Fibroblast of mammary gland (primary cell): ENCODE measurements around the gene ZSCAN12.

Experiments
- DNase-seq: peaks from one replicate; pipeline ENCODE4 v3.0.0-alpha.2; 2010; ENCODE audit warnings: low read depth
- H3K4me3 ChIP-seq: 2 replicates; pipeline ENCODE4 v1.5.1; 2011; ENCODE audit warnings: low read depth, mild to moderate bottlenecking, low read length, moderate library complexity; ENCODE audit not compliant: control insufficient read depth
- CTCF ChIP-seq: conservative IDR thresholded peaks from 2 replicates; pipeline ENCODE4 v1.5.1; 2011; ENCODE audit warnings: low read depth, low read length, inconsistent platforms; ENCODE audit not compliant: control insufficient read depth, insufficient read depth

The ZSCAN12 gene

DNA sequence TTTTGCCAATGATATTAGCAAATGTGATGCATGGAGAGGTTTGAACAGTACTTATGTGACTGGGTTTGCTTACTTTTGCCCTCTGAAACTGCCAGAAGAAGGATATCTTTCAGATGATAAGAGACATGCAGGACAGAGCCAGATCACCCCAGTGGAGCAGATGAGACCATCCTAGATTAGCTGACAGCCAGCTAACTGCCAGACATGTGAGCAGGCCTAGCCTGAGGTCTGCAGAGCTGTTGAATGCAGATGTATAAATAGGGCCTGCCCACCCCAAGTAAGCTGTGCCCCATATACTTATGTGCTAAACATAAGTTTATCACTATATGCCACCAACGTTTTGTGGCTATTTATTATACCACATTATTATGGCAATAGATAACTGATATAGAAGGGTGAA is 69.5 kb downstream of the ZSCAN12 start:
- no peak overlapping the region for H3K4me3 ChIP-seq
- no peak for TF ChIP-seq CTCF
- DNase-seq, result no peak
